GM21529 (cell line): ENCODE measurements around the gene C16orf54.
"Not testable (repeated sequence)": the region's sequence is repeated elsewhere in the genome, so short reads cannot be mapped to it uniquely, and the experiment has no call there.

ENCODE experiments used
- ATAC-seq: cut with Tn5 transposase; IDR thresholded peaks from one replicate; pipeline ENCODE4 v1.9.1; 2021; ENCODE audit not compliant: unreplicated experiment

C16orf54 gene

DNA sequence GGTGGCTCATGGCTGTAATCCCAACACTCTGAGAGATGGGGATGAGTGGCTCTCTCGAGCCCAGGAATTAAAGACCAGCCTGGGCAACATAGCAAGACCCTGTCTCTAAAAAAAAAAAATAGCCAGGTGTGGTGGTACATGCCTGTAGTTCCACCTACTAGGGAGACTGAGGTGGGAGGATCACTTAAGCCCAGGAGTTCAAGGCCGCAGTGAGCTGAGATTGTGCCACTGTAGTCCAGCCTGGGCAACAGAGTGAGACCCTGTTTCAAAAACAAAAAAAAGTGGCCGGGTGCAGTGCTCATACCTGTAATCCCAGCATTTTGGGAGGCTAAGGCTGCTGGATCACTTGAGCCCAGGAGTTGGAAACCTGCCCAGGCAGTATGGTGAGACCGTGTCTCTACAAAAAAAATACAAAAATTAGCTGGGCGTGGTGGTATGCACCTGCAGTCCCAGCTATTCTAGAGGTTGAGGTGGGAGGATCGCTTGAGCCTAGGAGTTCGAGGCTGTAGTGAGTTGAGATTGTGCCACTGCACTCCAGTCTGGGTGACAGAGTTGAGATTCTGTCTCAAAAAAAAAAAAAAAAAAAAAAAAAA lies 3.0 kb downstream of the C16orf54 start:
- no peak for ATAC-seq

DNA sequence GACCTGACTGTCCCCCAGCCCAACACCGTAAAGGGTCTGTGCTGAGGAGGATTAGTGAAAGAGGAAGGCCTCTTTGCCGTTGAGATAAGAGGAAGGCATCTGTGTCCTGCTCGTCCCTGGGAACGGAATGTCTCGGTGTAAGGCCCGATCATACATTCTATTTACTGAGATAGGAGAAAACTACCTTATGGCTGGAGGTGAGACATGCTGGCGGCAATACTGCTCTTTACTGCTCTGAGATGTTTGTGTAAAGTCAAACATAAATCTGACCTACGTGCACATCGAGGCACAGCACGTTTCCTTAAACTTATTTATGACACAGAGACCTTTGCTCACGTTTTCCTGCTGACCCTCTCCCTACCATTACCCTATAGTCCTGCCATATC lies 5.2 kb downstream of the C16orf54 start:
- not testable (repeated sequence) for ATAC-seq

DNA sequence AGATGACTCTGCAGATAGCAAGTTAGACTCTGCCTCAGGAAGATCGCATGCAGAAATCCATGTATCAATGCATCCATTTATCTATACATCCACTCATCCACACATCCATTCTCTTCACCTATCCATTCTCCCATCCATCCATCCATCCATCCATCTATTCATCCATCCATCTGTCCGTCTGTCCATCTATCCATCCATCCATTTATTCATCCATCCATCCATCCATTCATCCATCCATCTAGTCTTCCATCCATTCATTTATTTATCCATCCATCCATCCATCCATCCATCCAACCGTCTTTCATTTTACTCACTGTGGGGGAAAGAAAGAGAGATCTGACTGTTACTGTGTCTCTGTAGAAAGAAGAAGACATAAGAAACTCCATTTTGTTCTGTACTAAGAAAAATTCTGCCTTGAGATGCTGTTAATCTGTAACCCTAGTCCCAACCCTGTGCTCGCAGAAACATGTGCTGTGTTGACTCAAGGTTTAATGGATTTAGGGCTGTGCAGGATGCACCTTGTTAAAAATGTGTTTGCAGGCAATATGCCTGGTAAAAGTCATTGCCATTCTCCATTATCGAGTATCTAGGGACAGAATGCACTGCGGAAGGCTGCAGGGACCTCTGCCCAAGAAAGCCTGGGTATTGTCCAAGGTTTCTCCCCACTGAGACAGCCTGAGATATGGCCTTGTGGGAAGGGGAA lies 5.7 kb downstream of the C16orf54 start:
- ATAC-seq, result not testable (repeated sequence)

DNA sequence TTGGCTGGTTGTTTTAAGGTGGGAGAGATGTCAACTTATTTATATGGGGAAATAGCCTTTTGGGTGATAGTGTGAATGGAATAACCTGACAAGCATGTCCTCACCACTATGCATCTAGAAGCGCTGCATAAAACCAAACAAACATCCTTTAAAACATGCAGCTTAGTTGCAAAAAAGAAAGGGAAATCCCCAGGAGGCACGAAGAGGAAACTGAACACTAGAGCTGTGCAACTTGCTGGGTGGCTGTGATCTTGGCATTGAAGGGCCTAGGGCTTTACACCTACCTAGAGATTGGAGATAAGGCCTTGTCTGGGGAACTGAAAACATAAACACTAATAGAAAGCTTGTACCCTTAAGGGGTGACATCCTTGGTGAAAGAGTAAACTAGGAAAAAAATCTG lies 7.3 kb downstream of the C16orf54 start:
- peak; percentile 57 for ATAC-seq

DNA sequence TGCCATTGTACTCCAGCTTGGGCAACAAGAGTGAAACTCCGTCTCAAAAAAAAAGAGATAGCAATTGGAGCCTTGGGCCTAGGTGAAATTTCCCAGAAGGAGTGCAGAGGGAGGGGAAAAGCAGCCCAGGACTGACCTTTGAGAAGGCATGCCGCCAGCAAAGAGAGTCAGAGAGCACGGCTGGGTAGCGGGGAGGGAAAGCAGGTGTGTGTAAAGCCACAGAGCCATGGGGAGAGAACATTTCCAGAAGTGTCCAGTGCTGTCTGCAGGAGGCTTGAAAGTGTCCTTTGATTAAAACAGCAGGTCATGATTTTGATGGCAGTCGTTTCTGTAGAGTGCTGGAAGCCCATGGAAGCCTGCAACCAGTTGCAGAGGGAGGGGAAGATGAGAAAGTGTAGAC lies 8.1 kb downstream of the C16orf54 start:
- no peak for ATAC-seq

DNA sequence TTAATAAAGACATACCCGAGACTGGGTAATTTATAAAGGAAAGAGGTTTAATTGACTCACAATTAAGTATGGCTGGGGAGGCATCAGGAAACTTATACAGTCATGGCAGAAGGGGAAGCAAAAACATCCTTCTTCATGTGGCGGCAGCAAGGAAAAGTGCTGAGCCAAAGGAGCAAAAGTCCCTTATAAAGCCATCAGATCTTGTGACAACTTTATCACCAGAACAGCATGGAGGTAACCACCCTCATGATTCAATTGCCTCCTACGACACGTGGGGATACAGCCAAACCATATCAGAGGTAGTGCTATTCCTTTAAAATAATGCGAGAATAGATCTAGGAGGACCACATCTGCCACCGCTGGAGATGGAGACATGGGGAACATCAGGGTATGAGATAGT lies 9.0 kb downstream of the C16orf54 start:
- no peak for ATAC-seq

DNA sequence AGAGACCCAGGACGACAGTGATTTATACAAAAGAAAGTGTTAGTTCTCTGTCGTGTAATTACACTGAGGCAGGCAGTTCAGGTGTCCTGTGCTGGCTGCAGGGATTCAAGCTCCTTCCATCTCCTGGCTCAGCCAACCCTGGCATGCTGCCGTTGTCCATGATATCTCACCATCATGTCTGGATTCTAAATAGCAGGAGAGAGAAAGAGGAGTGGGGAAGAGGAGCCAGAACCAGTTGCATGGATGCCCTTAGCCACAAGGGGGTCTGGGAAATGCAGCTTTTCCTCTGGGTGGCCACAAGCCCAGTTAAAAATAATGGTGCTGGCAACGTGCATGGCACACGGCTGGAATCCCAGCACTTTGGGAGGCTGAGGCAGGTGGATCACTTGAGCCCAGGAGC lies 9.7 kb downstream of the C16orf54 start:
- ATAC-seq, result no peak

DNA sequence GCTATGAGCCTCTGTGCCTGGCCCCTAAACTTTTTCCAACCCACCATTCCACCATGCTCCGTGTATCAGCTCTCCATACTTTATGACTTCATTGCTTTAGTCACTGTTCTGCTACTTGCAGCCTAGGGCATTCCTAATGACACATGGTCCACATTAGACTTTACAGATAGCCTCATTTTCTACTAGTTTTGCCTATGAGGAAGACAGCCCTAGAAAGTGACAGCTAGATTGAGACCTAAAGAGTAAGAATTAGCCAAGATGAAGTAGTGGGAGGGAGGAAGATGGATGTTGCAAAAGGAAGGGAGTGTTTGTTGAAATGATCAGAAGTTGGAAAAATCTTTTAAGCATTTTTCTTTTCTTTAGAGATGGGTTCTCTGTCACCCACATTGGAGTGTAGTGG lies 11.0 kb downstream of the C16orf54 start:
- ATAC-seq, result no peak

DNA sequence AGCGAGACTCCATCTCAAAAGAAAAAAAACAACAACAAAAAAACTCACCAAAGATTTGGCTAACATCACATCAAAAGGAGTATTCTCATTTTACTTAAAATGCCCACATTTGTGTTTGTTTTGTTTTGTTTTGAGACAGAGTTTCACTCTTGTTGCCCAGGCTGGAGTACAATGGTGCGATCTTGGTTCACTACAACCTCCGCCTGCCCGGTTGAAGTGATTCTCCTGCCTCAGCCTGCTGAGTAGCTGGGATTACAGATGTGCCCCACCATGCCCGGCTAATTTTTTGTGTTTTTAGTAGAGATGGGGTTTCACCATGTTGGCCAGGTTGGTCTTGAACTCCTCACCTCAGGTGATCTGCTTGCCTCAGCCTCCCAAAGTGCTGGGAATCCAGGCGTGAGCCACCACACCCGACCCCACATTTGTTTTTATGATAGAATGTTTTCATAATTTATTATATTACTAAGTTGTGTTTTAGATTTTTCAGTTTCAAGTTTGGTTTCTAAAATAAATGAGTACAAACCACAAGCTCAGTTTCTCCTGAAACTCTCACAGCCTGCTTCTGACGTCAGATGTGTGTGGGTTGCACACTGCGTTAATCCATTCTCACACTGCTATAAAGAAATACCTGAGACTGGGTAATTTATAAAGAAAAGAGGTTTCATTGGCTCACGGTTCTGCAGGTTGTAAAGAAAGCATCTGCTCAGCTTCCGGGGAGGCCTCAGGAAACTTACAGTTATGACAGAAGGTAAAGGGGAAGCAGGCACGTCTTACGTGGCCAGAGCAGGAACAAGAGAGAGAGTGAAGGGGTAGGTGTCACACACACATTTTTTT lies 13.8 kb downstream of the C16orf54 start:
- ATAC-seq, result peak; percentile 64

DNA sequence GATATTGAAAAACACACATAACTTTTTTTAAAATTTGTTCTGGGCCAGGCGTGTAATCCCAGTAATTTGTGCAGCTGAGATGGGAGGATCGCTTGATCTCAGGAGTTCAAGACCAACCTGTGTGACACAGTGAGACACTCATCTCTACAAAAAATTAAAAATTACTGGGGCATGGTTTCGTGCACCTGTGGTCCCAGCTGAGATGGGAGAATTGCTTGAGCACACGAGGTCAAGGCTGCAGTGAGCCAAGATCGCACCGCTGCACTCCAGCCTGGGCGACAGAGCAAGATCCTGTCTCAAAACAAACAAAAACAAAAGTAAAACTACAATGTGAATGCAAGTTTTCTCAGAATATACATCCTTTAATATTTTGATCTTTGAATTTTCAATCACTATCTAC lies 15.1 kb downstream of the C16orf54 start:
- no peak for ATAC-seq

DNA sequence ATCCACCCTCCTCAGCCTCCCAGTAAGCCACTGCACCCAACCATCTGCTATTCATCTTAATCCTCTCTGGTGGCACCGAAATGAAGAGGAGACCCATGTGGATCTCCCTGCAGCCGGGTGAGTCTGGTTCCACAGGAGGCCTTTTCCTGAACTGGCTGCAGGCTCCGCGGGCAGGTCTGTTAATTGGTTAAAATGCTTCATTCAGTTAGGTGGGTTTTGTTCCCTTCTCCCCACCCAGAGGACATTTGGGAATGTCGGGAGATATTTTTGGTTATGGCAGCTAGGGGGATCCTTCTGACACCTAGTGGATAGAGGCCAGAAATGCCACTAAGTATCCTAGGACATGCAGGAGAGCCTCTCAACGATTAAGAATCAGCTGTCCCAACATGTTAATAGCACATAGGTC lies 16.7 kb downstream of the C16orf54 start:
- ATAC-seq, result no peak

DNA sequence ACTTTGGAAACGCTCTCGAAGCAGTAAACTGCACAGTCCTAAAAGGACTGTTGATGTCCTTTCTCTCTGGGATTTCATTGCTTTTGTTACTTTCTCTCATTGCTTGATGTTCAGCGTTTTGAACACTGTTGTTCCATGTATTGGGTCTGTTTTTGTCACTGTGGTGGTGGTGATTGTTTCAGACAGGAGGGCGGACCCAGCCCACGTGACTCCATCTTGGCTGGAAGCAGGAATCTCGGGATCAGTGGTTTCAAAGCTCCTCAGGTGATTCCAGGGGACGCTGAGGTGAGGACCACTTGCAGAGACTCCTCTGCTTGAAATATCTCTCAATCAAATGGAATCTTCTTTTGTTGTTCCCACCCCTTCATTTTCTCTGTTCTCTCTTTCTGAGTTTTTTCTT lies 18.3 kb downstream of the C16orf54 start:
- ATAC-seq, result no peak

DNA sequence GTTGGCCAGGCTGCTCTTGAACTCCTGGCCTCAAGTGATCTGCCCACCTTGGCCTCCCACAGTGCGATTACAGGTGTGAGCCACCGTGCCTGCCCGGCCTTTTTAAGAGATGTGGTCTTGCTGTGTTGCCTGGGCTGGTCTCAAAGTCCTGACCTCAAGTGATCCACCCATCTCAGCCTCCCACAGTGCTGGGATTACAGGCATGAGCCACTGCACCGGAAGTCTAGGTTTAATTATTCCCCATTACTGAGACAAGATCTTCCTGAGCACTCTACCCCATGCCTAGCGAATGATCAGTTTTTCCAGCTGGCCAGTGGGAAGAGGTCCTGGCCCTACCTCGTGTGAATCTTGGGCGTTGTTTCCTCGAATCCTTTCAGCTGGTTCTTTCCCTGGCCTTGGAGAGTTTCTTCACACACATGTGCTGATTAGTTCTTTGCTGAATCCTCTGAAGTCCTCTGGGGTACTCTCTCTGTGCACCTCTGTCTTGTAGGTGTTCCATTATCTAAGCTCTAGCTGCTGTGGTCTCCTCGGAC lies 18.9 kb downstream of the C16orf54 start:
- no peak for ATAC-seq

DNA sequence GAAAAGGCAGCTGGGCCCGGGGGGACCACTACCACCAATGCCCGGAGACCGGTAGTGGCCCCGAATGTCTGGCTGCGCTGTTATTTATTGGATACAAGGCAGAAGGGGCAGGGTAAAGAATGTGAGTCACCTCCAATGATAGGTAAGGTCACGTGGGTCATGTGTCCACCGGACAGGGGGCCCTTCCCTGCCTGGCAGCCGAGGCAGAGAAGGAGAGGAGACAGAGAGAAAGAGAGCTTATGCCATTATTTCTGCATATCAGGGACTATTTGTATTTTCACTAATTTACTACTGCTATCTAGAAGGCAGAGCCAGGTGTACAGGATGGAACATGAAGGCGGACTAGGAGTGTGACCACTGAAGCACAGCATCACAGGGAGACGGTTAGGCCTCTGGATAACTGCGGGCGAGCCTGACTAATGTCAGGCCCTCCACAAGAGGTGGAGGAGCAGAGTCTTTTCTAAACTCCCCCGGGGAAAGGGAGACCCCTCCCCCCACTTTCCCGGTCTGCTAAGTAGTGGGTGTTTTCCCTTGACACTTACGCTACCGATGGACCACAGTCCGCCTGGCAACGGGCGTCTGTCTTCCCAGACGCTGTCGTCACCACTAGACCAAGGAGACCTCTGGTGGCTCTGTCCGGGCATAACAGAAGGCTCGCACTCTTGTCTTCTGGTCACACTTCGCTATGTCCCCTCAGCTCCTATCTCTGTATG lies 24.5 kb downstream of the C16orf54 start:
- ATAC-seq, result not testable (repeated sequence)

DNA sequence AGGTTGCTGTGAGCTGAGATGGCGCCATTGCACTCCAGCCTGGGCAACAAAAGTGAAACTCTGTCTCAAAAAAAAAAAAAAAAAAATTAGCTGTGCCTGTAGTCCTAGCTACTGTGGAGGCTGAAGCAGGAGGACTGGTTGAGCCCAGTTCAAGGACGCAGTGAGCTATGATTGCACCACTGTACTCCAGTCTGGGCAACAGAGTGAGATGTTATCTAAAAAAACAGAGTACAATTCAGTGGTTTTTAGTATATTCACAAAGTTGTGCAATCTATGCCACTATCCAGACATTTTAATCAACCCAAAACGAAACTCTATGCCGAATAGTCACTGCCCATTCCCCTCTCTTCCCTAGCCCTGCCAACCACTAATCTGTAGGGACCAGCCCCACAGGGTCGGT lies 25.1 kb downstream of the C16orf54 start:
- no peak for ATAC-seq

DNA sequence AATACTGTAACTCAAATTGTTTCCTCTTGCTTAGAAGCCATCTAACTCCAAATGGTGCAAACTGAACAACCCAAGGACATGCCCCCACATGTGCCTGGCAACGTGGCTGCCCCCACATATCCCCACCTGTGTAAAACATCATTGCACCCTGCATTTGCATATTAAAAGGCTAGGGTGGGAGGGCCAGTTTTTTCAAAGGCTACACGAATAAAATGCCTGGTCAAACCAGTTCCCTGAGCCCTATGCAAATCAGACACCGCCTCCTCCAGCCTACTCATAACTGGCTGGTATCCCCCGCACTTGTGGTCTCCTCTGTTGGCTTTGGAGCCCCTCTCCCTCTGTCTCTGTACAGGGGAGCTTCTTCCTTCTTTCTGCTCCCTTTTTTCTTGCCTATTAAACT lies 26.7 kb downstream of the C16orf54 start:
- ATAC-seq, result no peak

DNA sequence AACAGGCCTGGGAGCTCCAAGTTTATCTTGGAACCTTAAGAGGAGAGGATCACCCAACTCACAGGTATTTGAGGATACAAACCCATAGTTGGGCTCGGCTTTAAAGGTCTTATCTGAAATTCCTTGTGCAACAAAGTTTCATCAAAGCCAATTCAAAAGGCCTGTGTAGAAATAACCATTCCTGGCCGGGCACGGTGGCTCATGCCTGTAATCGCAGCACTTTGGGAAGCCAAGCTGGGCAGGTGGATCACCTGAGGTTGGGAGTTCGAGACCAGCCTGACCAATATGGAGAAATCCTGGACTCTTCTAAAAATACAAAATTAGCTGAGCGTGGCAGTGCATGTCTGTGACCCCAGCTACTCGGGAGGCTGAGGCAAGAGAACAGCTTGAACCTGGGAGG lies 28.7 kb downstream of the C16orf54 start:
- ATAC-seq, result no peak

DNA sequence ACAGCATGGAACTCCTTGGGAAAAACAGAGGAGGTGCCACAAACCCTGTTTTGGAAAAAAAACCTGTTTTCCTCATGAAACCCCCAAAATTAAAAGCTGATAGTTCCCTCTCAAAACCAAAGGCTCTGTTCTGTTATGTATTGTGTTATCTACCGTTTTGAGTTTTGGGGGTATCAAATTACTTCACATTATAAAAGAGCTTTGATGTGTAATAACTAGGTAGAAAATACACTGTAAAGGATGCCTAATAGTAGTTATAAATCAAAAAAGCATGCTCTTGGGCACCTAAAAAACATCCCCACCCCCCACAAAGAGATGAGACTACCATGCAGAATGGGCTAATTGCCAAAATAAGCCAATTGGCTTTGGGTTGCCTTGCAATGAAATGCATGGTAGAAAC lies 30.8 kb downstream of the C16orf54 start:
- no peak for ATAC-seq

DNA sequence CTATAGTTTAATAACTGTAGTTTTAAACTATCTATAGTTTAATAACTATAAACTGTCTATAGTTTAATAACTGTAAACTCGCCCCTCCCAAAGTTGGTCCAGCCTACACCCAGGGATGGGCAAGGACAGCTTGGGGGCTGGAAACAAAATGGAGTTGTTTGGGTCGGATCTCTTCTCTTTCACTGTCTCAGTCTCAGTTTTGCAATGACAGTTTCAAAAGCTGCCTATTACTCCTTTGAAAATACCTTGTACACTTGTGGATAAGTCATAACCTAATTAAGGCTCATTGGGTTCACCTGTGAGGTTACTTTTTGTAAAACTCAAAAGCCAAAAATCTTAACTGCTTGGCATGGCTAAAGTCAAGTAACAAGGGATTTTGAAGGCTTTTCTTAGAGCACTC lies 31.4 kb downstream of the C16orf54 start:
- no peak for ATAC-seq

DNA sequence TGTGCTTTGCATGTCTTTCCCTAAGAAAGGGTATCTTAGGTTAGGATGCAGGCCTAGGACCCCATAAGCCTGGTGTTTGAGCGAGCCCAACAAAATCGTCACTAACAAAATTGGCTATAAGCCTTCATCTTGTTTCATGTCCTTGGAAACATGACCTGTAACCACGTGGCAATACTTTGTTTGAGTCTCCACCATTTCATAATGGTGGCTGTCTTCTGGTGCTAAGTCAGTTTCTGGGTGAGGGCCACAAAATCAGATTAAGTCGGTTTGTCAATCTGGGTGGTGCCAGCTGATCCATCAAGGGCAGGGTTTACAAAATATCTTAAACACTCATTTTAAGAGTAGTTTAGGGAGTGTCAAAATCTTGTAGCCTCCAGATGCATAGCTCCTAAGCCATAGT lies 33.0 kb downstream of the C16orf54 start:
- ATAC-seq, result no peak
